HepG2 (cell line): ENCODE measurements around the gene HINFP. TPM values are rescaled to one million over a fixed set of nuclear protein-coding genes. Genes with fewer than 3 reads are reported as not detected.
A peak's percentile ranks its signal among the peaks of the same experiment; 100 is the strongest.

Source experiments
- CBFB ChIP-seq: sonication (generic); formaldehyde crosslinking; IDR thresholded peaks from 2 replicates; pipeline ENCODE4 v1.4.0; 2020; ENCODE audit warnings: missing genetic modification reagents
- CREM ChIP-seq, 2 experiments: sonication (generic) in 1 of 2; formaldehyde crosslinking in 1 of 2; IDR thresholded peaks; 2 replicates each; pipeline versions ENCODE4 v1.4.0 to v1.6.1; 2016 to 2020; ENCODE audit warnings: antibody characterized with exemption in 1 of 2, mild to moderate bottlenecking in 1 of 2, missing genetic modification reagents in 1 of 2
- E2F1 ChIP-seq: sonication (generic); formaldehyde crosslinking; IDR thresholded peaks from 2 replicates; pipeline ENCODE4 v1.5.0; 2020; ENCODE audit warnings: missing genetic modification reagents
- HHEX ChIP-seq: IDR thresholded peaks from 2 replicates; pipeline ENCODE4 v1.6.1; 2016; ENCODE audit warnings: control low read depth
- KDM2A ChIP-seq: sonication (generic); formaldehyde crosslinking; IDR thresholded peaks from 2 replicates; pipeline ENCODE4 v1.4.0; 2020; ENCODE audit warnings: low read depth, missing genetic modification reagents, borderline replicate concordance
- MYNN ChIP-seq: sonication (generic); formaldehyde crosslinking; IDR thresholded peaks from 2 replicates; pipeline ENCODE4 v1.4.0; 2020; ENCODE audit warnings: mild to moderate bottlenecking, low read depth, missing genetic modification reagents
- NAIF1 ChIP-seq: sonication (generic); formaldehyde crosslinking; IDR thresholded peaks from 2 replicates; pipeline ENCODE4 v1.5.0; 2020; ENCODE audit warnings: mild to moderate bottlenecking, missing genetic modification reagents, borderline replicate concordance
- NFIC ChIP-seq: IDR thresholded peaks from 2 replicates; pipeline ENCODE4 v1.6.1; 2012; ENCODE audit warnings: mild to moderate bottlenecking, low read length, inconsistent platforms
- NPAS2 ChIP-seq: sonication (generic); formaldehyde crosslinking; IDR thresholded peaks from 2 replicates; pipeline ENCODE4 v1.8.0; 2022; ENCODE audit warnings: mild to moderate bottlenecking, missing genetic modification reagents, borderline replicate concordance
- PHF8 ChIP-seq: sonication (generic); formaldehyde crosslinking; IDR thresholded peaks from 2 replicates; pipeline ENCODE4 v1.5.0; 2020; ENCODE audit warnings: missing genetic modification reagents
- SRF ChIP-seq: IDR thresholded peaks from 2 replicates; pipeline ENCODE4 v1.6.1; 2011; ENCODE audit warnings: mild to moderate bottlenecking, low read depth, low read length, moderate library complexity
- TEAD3 ChIP-seq: optimal IDR thresholded peaks from 2 replicates; pipeline ENCODE3; 2016; ENCODE audit warnings: borderline replicate concordance
- TFE3 ChIP-seq: IDR thresholded peaks from 2 replicates; pipeline ENCODE4 v1.6.1; 2016
- THAP11 ChIP-seq: IDR thresholded peaks from 2 replicates; pipeline ENCODE4 v1.6.1; 2016; ENCODE audit warnings: missing biosample characterization, missing genetic modification reagents
- ZBTB14 ChIP-seq: sonication (generic); formaldehyde crosslinking; IDR thresholded peaks from 2 replicates; pipeline ENCODE4 v1.4.0; 2020; ENCODE audit warnings: missing genetic modification reagents
- ZNF124 ChIP-seq: sonication (generic); formaldehyde crosslinking; IDR thresholded peaks from 2 replicates; pipeline ENCODE4 v1.4.0; 2020; ENCODE audit warnings: missing genetic modification reagents
- ZNF207 ChIP-seq: fragments of 450-650 bp; IDR thresholded peaks from 2 replicates; pipeline ENCODE4 v1.6.1; 2016; ENCODE audit warnings: antibody characterized with exemption, borderline replicate concordance
- ZNF503 ChIP-seq: sonication (generic); formaldehyde crosslinking; IDR thresholded peaks from 2 replicates; pipeline ENCODE4 v1.4.0; 2020; ENCODE audit warnings: missing genetic modification reagents
- ZNF691 ChIP-seq: sonication (generic); formaldehyde crosslinking; IDR thresholded peaks from 2 replicates; pipeline ENCODE4 v1.4.0; 2020; ENCODE audit warnings: missing genetic modification reagents, low read depth, mild to moderate bottlenecking, borderline replicate concordance
- polyA plus RNA-seq, 8 experiments: library from polyadenylated mRNA; depleted of rRNA in 3 of 8; stranded (reverse) in 7 of 8; unstranded in 1 of 8; fragments of >200 nt; fragmentation: Illumina TruSeq in 4 of 8; extraction: Trizol in 4 of 8; gene quantifications; 2 replicates each; pipeline versions ENCODE4 v1.2.1 to v1.2.3, GENCODE V29; 2011 to 2016; ENCODE audit warnings: low read depth in 4 of 8, missing spikeins in 1 of 8, mixed read lengths in 1 of 8; ENCODE audit not compliant: insufficient read depth in 1 of 8
- total RNA-seq, 5 experiments: library from RNA; depleted of rRNA; stranded (reverse); fragments of >200 nt; fragmentation: Illumina TruSeq; extraction: Trizol; gene quantifications; 2 replicates each; pipeline ENCODE4 v1.2.3, GENCODE V29; 2016; ENCODE audit warnings: low read depth in 1 of 5

Gene HINFP
- total and polyA plus RNA-seq, 2 of the 13 experiments (the other 11 are each of a cell fraction or from before 2014, with no cell fraction given): 15.1 to 21.4 TPM

- TF ChIP-seq MYNN (CRISPR knock-in tag) (no peak), CBFB (CRISPR knock-in tag) (0 out of 2 replicates have a peak, but pooled peaks have one; percentile 29), SRF (0 out of 2 replicates have a peak, but pooled peaks have one; percentile 24), NAIF1 (peak; percentile 24; the same call in 1 of the 2 replicates), TFE3 (CRISPR knock-in tag) (no peak; the same call in 1 of the 2 replicates), NFIC (no peak), ZNF207 (no peak), THAP11 (CRISPR knock-in tag) (peak; percentile 89), CREM (IDR thresholded peaks at IDR 0.05) (peak; percentile 93), CREM (CRISPR knock-in tag; IDR thresholded peaks at IDR 0.05) (no peak), TEAD3 (CRISPR knock-in tag) (peak; percentile 83), PHF8 (CRISPR knock-in tag) (peak; percentile 65), ZNF124 (CRISPR knock-in tag) (0 out of 2 replicates have a peak, but pooled peaks have one; percentile 6), ZBTB14 (CRISPR knock-in tag) (no peak), HHEX (CRISPR knock-in tag) (no peak; the same call in 1 of the 2 replicates), ZNF691 (CRISPR knock-in tag) (peak; percentile 7; the same call in 1 of the 2 replicates), NPAS2 (CRISPR knock-in tag) (no peak), KDM2A (CRISPR knock-in tag) (peak; percentile 54), E2F1 (CRISPR knock-in tag) (no peak), ZNF503 (CRISPR knock-in tag) (0 out of 2 replicates have a peak, but pooled peaks have one; percentile 7)
Measured at GRCh38 chr11:119101759-119102423, 19.5 kb upstream of the HINFP start, which contains the start of gene DPAGT1 (continued).
